ENCODE results near the gene ALAS2.

ALAS2 gene

DNA sequence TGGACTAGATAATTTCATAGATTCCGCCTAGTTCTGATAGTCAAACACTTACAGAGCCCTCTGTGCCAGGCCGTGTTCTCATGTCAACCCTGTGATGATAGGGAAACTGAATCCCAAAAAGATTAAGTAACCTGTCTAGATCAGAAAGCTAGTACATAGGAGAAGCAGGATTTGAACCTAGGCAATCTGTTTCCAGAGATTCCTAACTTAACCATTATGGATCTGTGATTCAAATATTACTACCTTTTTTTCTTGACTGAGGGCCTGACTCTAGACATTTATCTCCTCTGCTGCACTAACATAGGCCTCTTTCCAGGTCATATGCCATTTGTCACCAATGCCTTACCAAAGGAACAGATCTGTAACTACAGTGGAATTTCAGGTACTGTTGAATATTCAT, 1.5 kb downstream of the ALAS2 start:
- no peaks in the 10 kb centered on the region for H3K9me3 ChIP-seq (ENCODE audit: control insufficient read depth, insufficient read depth, low read length)
- no peak overlapping the region for H3K9ac ChIP-seq (ENCODE audit: low read depth, low read length)
- no peak overlapping the region for H3K4me3 ChIP-seq (ENCODE audit: low read depth, low read length)
- H3K36me3 ChIP-seq (ENCODE audit: control insufficient read depth, insufficient read depth, low read length): no peaks in the 10 kb centered on the region
- no peaks in the 10 kb centered on the region for H3K27me3 ChIP-seq (ENCODE audit: control insufficient read depth, insufficient read depth, low read length)
- H3K4me1 ChIP-seq (ENCODE audit: control insufficient read depth, insufficient read depth, low read length): no peaks in the 10 kb centered on the region

DNA sequence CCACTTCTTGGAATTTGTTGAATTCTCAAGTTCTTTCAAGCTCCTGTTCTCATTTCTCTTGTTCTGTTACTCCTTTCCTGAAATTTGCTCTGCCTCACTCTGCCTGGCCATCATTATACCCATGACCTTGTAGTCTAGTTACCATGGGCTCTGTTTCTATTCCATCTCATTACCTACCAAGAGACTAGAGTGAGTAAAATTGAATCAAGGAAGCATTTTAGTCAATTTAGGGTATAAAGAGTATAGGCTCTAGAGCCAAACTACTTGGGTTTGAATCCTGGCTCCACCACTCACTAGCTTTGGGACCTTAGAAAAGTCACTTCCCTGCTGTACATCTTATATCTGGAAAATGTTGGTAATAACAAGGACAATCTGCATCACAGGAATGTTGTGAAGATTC, 2.2 kb downstream of the ALAS2 start:
- Histone ChIP-seq H3K4me1 (ENCODE audit: control insufficient read depth, insufficient read depth, low read length) (no peaks in the 10 kb centered on the region), H3K36me3 (ENCODE audit: control insufficient read depth, insufficient read depth, low read length) (no peaks in the 10 kb centered on the region), H3K9ac (ENCODE audit: low read depth, low read length) (no peak overlapping the region), H3K27me3 (ENCODE audit: control insufficient read depth, insufficient read depth, low read length) (no peaks in the 10 kb centered on the region), H3K9me3 (ENCODE audit: control insufficient read depth, insufficient read depth, low read length) (no peaks in the 10 kb centered on the region), H3K4me3 (ENCODE audit: low read depth, low read length) (no peak overlapping the region)

DNA sequence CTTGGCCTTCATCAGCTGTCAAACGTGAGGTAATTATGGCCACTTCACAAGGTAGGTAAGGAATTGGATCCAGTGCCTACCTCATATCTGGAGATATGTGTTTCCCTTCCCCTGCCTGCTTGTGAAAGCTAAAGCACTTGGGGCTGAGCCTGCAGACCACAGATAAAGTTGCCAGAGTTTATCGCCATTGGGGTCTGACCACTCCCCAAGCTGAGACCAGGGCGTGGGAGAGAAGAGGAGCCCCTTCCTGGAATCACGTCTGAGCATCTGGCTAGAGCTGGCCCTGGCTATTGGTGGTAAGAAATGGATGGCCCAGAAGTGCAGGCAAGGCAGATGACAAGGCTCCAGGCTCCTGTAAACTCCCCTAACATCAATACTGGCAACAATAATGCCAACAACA, 2.7 kb downstream of the ALAS2 start:
- no peak overlapping the region for H3K9ac ChIP-seq (ENCODE audit: low read depth, low read length)
- H3K4me1 ChIP-seq (ENCODE audit: control insufficient read depth, insufficient read depth, low read length): no peaks in the 10 kb centered on the region
- H3K36me3 ChIP-seq (ENCODE audit: control insufficient read depth, insufficient read depth, low read length): no peaks in the 10 kb centered on the region
- H3K9me3 ChIP-seq (ENCODE audit: control insufficient read depth, insufficient read depth, low read length): no peaks in the 10 kb centered on the region
- no peak overlapping the region for H3K4me3 ChIP-seq (ENCODE audit: low read depth, low read length)
- no peaks in the 10 kb centered on the region for H3K27me3 ChIP-seq (ENCODE audit: control insufficient read depth, insufficient read depth, low read length)

DNA sequence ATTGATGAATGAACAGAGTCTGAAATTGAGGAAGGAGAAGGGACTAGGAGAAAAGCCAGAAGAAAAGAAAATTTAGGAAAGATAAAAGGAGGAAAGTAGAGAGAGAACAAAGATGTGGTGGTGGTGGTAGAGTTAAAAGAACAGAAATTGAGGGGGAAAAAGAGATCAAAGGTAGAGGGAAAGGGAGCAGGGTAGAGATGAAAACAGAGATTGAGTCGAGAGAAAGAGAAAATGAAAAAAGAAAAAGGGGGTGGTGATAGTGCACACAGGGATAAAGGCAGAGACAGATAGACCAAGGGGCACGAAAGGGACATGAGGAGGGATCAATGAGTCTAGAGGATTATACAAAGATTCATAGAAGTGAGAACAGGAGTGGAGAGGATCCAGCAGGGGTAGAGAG, 3.9 kb downstream of the ALAS2 start:
- H3K36me3 ChIP-seq (ENCODE audit: control insufficient read depth, insufficient read depth, low read length): no peaks in the 10 kb centered on the region

DNA sequence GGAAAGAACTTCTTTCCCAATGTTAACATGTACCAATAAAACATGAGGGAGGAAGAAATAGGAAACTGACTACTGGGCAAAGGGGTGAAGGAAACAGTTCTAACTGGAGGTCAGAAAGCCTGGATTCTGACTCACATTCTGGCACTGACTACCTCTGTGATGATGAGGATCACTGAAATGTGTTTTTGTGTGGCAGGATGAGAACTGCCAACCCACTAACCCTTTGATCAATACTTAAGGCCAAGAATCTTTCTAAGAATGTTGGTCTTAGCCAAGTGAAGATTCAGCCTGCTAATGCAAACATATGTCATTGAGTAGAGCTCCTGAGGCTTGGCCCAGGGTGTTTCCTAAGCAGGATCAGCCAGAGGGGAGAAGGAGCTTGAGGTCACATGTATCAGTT, 4.6 kb downstream of the ALAS2 start:
- Histone ChIP-seq H3K4me1 (ENCODE audit: control insufficient read depth, insufficient read depth, low read length) (no peaks in the 10 kb centered on the region), H3K4me3 (ENCODE audit: low read depth, low read length) (no peak overlapping the region), H3K27me3 (ENCODE audit: control insufficient read depth, insufficient read depth, low read length) (no peaks in the 10 kb centered on the region), H3K9me3 (ENCODE audit: control insufficient read depth, insufficient read depth, low read length) (no peaks in the 10 kb centered on the region), H3K36me3 (ENCODE audit: control insufficient read depth, insufficient read depth, low read length) (no peaks in the 10 kb centered on the region), H3K9ac (ENCODE audit: low read depth, low read length) (no peak overlapping the region)

More for the DNA sequence above, 3.9 kb downstream of the ALAS2 start:
- H3K9me3 ChIP-seq (ENCODE audit: control insufficient read depth, insufficient read depth, low read length): no peaks in the 10 kb centered on the region
- no peak overlapping the region for H3K4me3 ChIP-seq (ENCODE audit: low read depth, low read length)
- H3K27me3 ChIP-seq (ENCODE audit: control insufficient read depth, insufficient read depth, low read length): no peaks in the 10 kb centered on the region
- H3K9ac ChIP-seq (ENCODE audit: low read depth, low read length): no peak overlapping the region
- no peaks in the 10 kb centered on the region for H3K4me1 ChIP-seq (ENCODE audit: control insufficient read depth, insufficient read depth, low read length)

DNA sequence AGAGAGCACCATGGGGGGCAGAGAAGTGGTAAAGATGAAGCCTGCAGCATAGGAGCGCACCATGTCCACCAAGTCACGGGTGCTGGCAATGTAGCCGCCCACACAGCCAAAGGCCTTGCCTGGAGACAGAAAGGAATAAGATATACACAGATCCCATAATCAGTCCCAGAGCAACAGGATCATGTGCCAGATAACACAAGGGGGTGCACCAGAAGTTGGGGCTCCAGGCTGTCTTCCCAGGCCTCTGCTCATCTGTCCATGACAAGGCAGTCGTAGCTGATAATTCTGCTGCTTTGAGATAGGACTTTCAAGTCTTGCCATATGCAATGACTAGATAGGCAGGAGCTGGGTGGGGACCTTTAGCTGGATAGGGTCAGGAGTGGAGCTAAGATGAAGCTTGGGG, 15.9 kb downstream of the ALAS2 start:
- H3K9me3 ChIP-seq (ENCODE audit: control insufficient read depth, insufficient read depth, low read length): no peaks in the 10 kb centered on the region
- H3K9ac ChIP-seq (ENCODE audit: low read depth, low read length): no peak overlapping the region
- H3K4me3 ChIP-seq (ENCODE audit: low read depth, low read length): no peak overlapping the region
- no peaks in the 10 kb centered on the region for H3K4me1 ChIP-seq (ENCODE audit: control insufficient read depth, insufficient read depth, low read length)
- no peaks in the 10 kb centered on the region for H3K27me3 ChIP-seq (ENCODE audit: control insufficient read depth, insufficient read depth, low read length)
- H3K36me3 ChIP-seq (ENCODE audit: control insufficient read depth, insufficient read depth, low read length): no peaks in the 10 kb centered on the region

DNA sequence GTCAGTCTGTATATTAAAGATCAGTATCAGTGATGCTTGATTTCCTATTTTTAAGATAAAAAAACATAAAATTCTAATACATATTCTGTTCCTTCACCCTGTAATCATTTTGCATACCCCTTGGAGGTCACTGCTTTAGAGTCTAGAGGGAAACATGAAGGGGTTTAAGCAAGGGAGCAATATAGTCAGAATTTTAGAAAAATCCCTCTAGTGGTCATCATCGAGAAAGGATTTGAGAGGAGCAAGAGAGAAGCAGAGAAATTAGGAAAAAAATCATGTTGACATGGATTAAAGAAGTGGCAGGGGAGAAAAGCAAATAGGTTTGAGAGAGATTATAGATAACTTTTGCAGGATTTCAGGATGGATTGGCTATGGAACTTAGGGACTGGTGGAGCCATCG, 19.5 kb downstream of the ALAS2 start:
- H3K27me3 ChIP-seq (ENCODE audit: control insufficient read depth, insufficient read depth, low read length): no peaks in the 10 kb centered on the region
- no peak overlapping the region for H3K4me3 ChIP-seq (ENCODE audit: low read depth, low read length)
- H3K9me3 ChIP-seq (ENCODE audit: control insufficient read depth, insufficient read depth, low read length): no peaks in the 10 kb centered on the region

DNA sequence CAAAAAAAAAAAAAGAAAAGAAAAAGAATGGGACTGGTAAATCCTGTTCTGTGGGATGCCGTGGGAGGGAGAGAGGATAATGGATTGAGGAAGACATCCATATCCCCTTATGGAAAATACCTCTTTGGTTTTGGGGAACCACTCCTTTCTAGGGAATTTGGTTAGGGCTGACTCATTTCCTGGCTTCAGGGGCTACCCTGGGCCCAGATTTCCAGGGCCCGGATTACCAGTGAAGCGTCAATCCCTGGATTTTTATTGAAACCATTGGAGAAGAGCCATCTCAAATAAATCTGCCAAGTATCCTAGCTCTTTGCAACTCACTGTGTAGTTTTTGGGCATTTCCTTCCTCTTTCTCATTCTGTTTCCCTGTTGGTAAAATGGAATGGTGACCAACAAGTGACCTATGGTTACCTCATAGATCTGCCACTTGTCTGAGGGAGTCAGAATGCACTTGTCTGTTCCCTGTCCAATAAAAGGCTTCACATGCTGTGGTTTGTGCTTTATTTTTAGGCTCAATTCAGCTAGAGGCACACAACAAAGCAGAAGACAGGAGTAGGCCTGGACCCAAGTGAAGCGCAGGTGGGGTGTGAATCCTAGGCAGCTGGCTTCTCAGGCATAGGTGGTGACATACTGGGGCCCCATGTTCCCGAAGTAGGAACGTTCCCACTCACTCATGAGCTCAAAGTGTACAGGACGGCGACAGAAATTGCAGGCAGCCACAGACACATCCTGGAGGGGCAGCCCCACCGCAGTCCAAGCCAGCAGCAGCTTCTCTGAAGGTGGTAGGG, 22.0 kb downstream of the ALAS2 start:
- Histone ChIP-seq H3K4me3 (ENCODE audit: low read depth, low read length) (no peak overlapping the region), H3K9me3 (ENCODE audit: control insufficient read depth, insufficient read depth, low read length) (no peaks in the 10 kb centered on the region), H3K4me1 (ENCODE audit: control insufficient read depth, insufficient read depth, low read length) (no peaks in the 10 kb centered on the region), H3K36me3 (ENCODE audit: control insufficient read depth, insufficient read depth, low read length) (peaks cover 6% of the 10 kb centered on the region), H3K9ac (ENCODE audit: low read depth, low read length) (no peak overlapping the region), H3K27me3 (ENCODE audit: control insufficient read depth, insufficient read depth, low read length) (no peaks in the 10 kb centered on the region)

More for the DNA sequence above, 19.5 kb downstream of the ALAS2 start:
- Histone ChIP-seq H3K4me1 (ENCODE audit: control insufficient read depth, insufficient read depth, low read length) (no peaks in the 10 kb centered on the region), H3K36me3 (ENCODE audit: control insufficient read depth, insufficient read depth, low read length) (peaks cover 6% of the 10 kb centered on the region), H3K9ac (ENCODE audit: low read depth, low read length) (no peak overlapping the region)

DNA sequence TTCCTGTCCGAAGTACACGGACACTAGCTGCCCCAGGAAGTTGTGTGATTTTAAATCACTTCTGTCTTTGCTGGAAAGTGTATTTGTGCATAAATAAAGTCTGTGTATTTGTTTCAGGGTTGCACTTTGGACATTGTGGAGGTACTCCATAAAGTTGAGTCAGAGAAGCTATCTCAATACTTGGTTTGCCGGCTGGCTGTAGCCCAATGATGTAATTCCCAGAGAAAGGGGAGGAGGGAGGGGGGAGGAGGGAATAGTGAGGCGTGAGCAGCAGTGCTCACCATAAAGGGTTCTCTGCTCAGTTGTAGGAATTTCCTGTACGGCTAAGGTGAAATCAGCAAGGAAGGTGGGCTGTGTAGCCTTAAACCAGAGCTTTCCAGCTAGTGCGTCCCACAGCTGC, 23.1 kb downstream of the ALAS2 start:
- Histone ChIP-seq H3K4me1 (ENCODE audit: control insufficient read depth, insufficient read depth, low read length) (no peaks in the 10 kb centered on the region), H3K9me3 (ENCODE audit: control insufficient read depth, insufficient read depth, low read length) (peaks cover 2% of the 10 kb centered on the region), H3K36me3 (ENCODE audit: control insufficient read depth, insufficient read depth, low read length) (peaks cover 6% of the 10 kb centered on the region), H3K9ac (ENCODE audit: low read depth, low read length) (no peak overlapping the region), H3K4me3 (ENCODE audit: low read depth, low read length) (no peak overlapping the region), H3K27me3 (ENCODE audit: control insufficient read depth, insufficient read depth, low read length) (no peaks in the 10 kb centered on the region)

DNA sequence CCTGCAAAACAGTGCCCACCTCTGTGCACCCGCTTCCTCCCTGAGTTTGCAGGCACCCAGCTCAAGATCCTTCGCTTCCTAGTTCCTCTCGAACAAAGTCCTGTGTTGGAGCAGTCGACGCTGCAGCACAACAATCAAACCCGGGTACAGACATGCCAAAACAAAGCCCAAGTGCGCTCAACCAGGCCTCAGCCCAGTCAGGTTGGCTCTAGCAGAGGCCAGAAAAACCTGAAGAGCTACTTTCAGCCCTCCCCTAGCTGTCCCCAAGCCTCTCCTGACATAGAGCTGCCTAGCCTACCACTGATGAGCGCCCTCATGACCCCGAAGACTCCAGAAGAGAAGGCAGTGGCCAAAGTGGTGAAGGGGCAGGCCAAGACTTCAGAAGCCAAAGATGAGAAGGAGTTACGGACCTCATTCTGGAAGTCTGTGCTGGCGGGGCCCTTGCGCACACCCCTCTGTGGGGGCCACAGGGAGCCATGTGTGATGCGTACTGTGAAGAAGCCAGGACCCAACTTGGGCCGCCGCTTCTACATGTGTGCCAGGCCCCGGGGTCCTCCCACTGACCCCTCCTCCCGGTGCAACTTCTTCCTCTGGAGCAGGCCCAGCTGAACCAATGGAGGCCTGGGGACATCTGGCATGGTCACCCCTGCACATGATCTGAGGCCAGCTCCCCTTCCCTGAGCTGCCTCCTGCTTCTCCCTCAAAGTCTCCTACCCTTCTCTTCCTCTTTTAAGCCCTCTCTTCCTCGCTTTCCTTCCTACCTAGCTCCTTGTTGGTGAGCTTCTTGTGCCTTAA, 23.8 kb downstream of the ALAS2 start:
- Histone ChIP-seq H3K4me1 (ENCODE audit: control insufficient read depth, insufficient read depth, low read length) (no peaks in the 10 kb centered on the region), H3K36me3 (ENCODE audit: control insufficient read depth, insufficient read depth, low read length) (peaks cover 6% of the 10 kb centered on the region), H3K27me3 (ENCODE audit: control insufficient read depth, insufficient read depth, low read length) (no peaks in the 10 kb centered on the region), H3K4me3 (ENCODE audit: low read depth, low read length) (no peak overlapping the region), H3K9me3 (ENCODE audit: control insufficient read depth, insufficient read depth, low read length) (peaks cover 2% of the 10 kb centered on the region), H3K9ac (ENCODE audit: low read depth, low read length) (no peak overlapping the region)

DNA sequence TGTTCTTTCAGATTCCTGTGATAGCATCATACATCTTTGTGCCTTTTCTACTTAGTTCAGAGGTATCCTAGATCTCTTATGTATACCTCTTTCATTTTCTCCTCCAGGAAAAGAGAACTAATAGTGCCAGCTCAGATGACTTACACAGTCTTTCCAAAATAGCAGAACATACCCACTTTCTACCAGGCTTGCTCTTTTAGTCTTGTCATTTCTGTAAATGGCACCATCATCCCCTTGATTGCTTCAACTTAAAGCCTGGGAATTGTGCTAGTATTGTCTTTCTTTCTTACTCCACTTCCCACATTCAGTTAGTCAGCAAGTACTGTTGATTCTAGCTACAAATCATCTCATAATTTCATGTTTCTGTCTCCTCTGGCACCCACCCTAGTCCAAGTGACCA, 25.5 kb downstream of the ALAS2 start:
- H3K36me3 ChIP-seq (ENCODE audit: control insufficient read depth, insufficient read depth, low read length): peaks cover 6% of the 10 kb centered on the region
- no peaks in the 10 kb centered on the region for H3K27me3 ChIP-seq (ENCODE audit: control insufficient read depth, insufficient read depth, low read length)
- H3K9me3 ChIP-seq (ENCODE audit: control insufficient read depth, insufficient read depth, low read length): peaks cover 2% of the 10 kb centered on the region
- no peak overlapping the region for H3K9ac ChIP-seq (ENCODE audit: low read depth, low read length)
- H3K4me3 ChIP-seq (ENCODE audit: low read depth, low read length): no peak overlapping the region
- no peaks in the 10 kb centered on the region for H3K4me1 ChIP-seq (ENCODE audit: control insufficient read depth, insufficient read depth, low read length)

DNA sequence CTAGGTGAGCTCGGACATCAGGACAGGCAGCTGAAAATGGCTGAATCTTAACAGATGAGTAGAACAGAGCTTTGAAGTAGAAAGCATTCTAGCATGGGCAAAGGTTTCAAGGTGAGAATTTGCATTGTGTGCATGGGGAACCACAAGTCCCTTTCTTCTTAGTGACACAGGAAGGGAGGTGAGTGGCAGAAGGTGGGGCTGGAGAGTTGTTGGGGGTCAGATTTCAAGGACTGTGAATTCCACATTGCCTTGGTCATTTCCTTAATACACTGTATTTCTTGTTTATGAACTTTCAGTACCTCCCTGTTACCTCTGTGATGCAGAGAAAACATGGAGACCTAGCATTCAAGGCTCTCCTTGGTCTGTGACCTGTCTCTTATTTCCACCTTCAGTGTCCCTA, 26.5 kb downstream of the ALAS2 start:
- no peaks in the 10 kb centered on the region for H3K4me1 ChIP-seq (ENCODE audit: control insufficient read depth, insufficient read depth, low read length)
- H3K9ac ChIP-seq (ENCODE audit: low read depth, low read length): no peak overlapping the region
- no peak overlapping the region for H3K4me3 ChIP-seq (ENCODE audit: low read depth, low read length)
- H3K36me3 ChIP-seq (ENCODE audit: control insufficient read depth, insufficient read depth, low read length): peaks cover 6% of the 10 kb centered on the region
- H3K27me3 ChIP-seq (ENCODE audit: control insufficient read depth, insufficient read depth, low read length): no peaks in the 10 kb centered on the region
- H3K9me3 ChIP-seq (ENCODE audit: control insufficient read depth, insufficient read depth, low read length): peaks cover 2% of the 10 kb centered on the region

All from iPS-15b (cell line).